AG09309 (cell line): ENCODE measurements around the gene MID1.

ENCODE experiments used
- DNase-seq: peaks from one replicate; pipeline ENCODE4 v3.0.0-alpha.2; 2010; ENCODE audit warnings: low read depth
- H3K4me3 ChIP-seq: 2 replicates; pipeline ENCODE4 v1.5.1; 2011; ENCODE audit warnings: mild to moderate bottlenecking, low read depth, low read length, moderate library complexity; ENCODE audit not compliant: control insufficient read depth
- CTCF ChIP-seq: IDR thresholded peaks from 2 replicates; pipeline ENCODE4 v1.5.1; 2011; ENCODE audit warnings: mild to moderate bottlenecking, low read depth, low read length, inconsistent platforms; ENCODE audit not compliant: insufficient read depth, control insufficient read depth; ENCODE audit errors: missing control alignments

MID1 gene

GRCh38 chrX:10612215-10612614, 8.2 kb downstream of the MID1 start:
- no peak for DNase-seq
- H3K4me3 ChIP-seq: no peak overlapping the region
- no peak for TF ChIP-seq CTCF

GRCh38 chrX:10611441-10612090, 8.8 kb downstream of the MID1 start:
- DNase-seq: no peak
- H3K4me3 ChIP-seq: no peak overlapping the region
- TF ChIP-seq CTCF: no peak

- no peak for DNase-seq
- no peak for TF ChIP-seq CTCF
- no peak overlapping the region for H3K4me3 ChIP-seq
Measured at GRCh38 chrX:10608099-10608498, 12.3 kb downstream of the MID1 start.

- no peak overlapping the region for H3K4me3 ChIP-seq
- no peak for DNase-seq
- TF ChIP-seq CTCF: no peak
Measured at GRCh38 chrX:10607233-10607632, 13.2 kb downstream of the MID1 start.

- DNase-seq: no peak
- TF ChIP-seq CTCF: no peak
- no peak overlapping the region for H3K4me3 ChIP-seq
Measured at GRCh38 chrX:10603612-10604011, 16.8 kb downstream of the MID1 start.

- H3K4me3 ChIP-seq: no peak overlapping the region
- DNase-seq: no peak
- no peak for TF ChIP-seq CTCF
Measured at GRCh38 chrX:10602646-10603045, 17.7 kb downstream of the MID1 start.

GRCh38 chrX:10600479-10600878, 19.9 kb downstream of the MID1 start:
- DNase-seq: no peak
- no peak for TF ChIP-seq CTCF
- no peak overlapping the region for H3K4me3 ChIP-seq
